ENCODE measurements around the gene RPAP2. TPM values are rescaled to one million over a fixed set of nuclear protein-coding genes. Genes with fewer than 3 reads are reported as not detected.

Gene RPAP2
- total RNA-seq, 1 experiment from 2014 or later, result 28.1 TPM

- H3K4me1 ChIP-seq (ENCODE audit: control insufficient read depth in 1 of 2, insufficient read depth in 2 of 2, low read length in 2 of 2), result no peaks in the 10 kb centered on the region
- no peaks in the 10 kb centered on the region for H3K9me2 ChIP-seq (ENCODE audit: insufficient read depth)
- TF ChIP-seq ELF1 (IDR thresholded peaks at IDR 0.05; ENCODE audit: borderline replicate concordance, low read depth) (no peak), FOSL1 (IDR thresholded peaks at IDR 0.05; ENCODE audit: low read depth) (no peak), EGR1 (IDR thresholded peaks at IDR 0.05; ENCODE audit: low read depth) (no peak), ZNF274 (IDR thresholded peaks at IDR 0.05; ENCODE audit: low read depth, low read length) (no peak), EZH2phosphoT487 (IDR thresholded peaks at IDR 0.05; ENCODE audit: borderline replicate concordance) (no peak), ZFX (IDR thresholded peaks at IDR 0.05) (no peak)
- ChIA-PET RAD21 (ENCODE audit: low non-redundant PET in 1 of 2, low total read pairs in 2 of 2, uncharacterized antibody in 2 of 2, unreplicated experiment in 2 of 2) (no interaction called here), POLR2A (no interaction called here), CTCF (no interaction called here)
- H3K4me2 ChIP-seq (ENCODE audit: low read length), result no peak overlapping the region
- H3K9ac ChIP-seq (ENCODE audit: low read length), result no peak overlapping the region
- intact Hi-C loops (cut with micrococcal nuclease), result no loop called here
- DNase-seq (ENCODE audit: low read depth, low spot score) (no peak), ATAC-seq (no peak)
- no peaks in the 10 kb centered on the region for H4K20me1 ChIP-seq (ENCODE audit: insufficient read depth)
- H2AFZ ChIP-seq (ENCODE audit: low read depth, low read length, poor library complexity, severe bottlenecking), result no peak overlapping the region
- BruUV-seq (replicated peaks), result no TSS peak
- H3K27ac ChIP-seq (ENCODE audit: low read depth, low read length), result no peak overlapping the region
- H3K4me3 ChIP-seq (replicated peaks in 1 of 2; ENCODE audit: low read depth in 1 of 2, low read length in 2 of 2), result no peak overlapping the region
- no peaks in the 10 kb centered on the region for H3K27me3 ChIP-seq (ENCODE audit: insufficient read depth, low read length)
- H3K79me2 ChIP-seq (ENCODE audit: insufficient read depth, low read length), result no peaks in the 10 kb centered on the region
- H3K9me3 ChIP-seq (ENCODE audit: control insufficient read depth in 1 of 2, insufficient read depth in 1 of 2, low read depth in 1 of 2, low read length in 2 of 2), result no peaks in the 10 kb centered on the region
- H3K36me3 ChIP-seq (ENCODE audit: control insufficient read depth in 1 of 2, insufficient read depth in 2 of 2, low read length in 2 of 2), result peaks cover 0 to 2% of the 10 kb centered on the region in 2 experiments; a peak in 1 of 4 replicates
Observed at GRCh38 chr1:92315766-92316599, 17.1 kb downstream of the RPAP2 start.

DNA sequence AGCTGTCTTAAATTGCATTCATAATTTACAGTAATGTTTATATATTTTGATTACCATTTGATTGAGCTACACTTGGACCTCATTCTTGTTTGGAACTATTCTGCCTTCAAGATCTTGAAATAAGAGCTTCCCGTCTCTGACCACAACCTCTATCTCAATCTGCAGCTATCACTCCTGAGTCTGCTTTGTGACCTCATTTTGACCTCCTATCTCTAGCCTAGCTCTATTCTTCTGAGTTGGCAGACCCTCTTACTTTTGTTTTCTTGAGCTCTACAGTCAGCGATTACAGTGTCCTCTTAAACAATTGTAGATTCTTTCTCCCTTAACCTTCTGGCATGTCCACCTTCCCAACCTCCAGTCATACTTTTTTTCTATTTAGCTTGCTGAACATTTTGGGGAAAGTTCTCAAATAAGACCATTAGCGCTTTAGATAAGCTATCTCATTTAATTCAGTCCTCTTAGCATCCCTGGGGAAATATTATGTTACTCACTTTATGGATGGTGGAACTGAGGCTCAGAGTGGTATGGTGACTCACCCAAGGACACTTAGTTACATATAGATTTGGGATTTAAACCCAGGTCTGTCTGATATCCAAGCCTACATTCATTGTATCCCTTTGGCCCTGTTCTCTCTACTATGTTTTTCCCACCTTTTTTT lies 19.1 kb downstream of the RPAP2 start:
- POLR2A ChIA-PET, result no interaction called here
- no peak for ATAC-seq
- no peaks in the 10 kb centered on the region for H3K9me2 ChIP-seq (ENCODE audit: insufficient read depth)
- TF ChIP-seq JUND (IDR thresholded peaks at IDR 0.05), result no peak
- TF ChIP-seq ZFX (IDR thresholded peaks at IDR 0.05), result no peak
- TF ChIP-seq SRF (IDR thresholded peaks at IDR 0.05; ENCODE audit: low read depth), result no peak
- TF ChIP-seq, protein P1, sequence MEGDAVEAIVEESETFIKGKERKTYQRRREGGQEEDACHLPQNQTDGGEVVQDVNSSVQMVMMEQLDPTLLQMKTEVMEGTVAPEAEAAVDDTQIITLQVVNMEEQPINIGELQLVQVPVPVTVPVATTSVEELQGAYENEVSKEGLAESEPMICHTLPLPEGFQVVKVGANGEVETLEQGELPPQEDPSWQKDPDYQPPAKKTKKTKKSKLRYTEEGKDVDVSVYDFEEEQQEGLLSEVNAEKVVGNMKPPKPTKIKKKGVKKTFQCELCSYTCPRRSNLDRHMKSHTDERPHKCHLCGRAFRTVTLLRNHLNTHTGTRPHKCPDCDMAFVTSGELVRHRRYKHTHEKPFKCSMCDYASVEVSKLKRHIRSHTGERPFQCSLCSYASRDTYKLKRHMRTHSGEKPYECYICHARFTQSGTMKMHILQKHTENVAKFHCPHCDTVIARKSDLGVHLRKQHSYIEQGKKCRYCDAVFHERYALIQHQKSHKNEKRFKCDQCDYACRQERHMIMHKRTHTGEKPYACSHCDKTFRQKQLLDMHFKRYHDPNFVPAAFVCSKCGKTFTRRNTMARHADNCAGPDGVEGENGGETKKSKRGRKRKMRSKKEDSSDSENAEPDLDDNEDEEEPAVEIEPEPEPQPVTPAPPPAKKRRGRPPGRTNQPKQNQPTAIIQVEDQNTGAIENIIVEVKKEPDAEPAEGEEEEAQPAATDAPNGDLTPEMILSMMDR (IDR thresholded peaks at IDR 0.05 in 2 of 3, conservative IDR thresholded peaks at IDR 0.05 in 1 of 3; ENCODE audit: borderline replicate concordance in 1 of 3, insufficient read depth in 1 of 3, low read depth in 2 of 3, low read length in 2 of 3), result no peak
- no peak for TF ChIP-seq ATF3 (IDR thresholded peaks at IDR 0.05)
- TF ChIP-seq SP1 (IDR thresholded peaks at IDR 0.05; ENCODE audit: low read depth), result no peak
- TF ChIP-seq CBX3 (IDR thresholded peaks at IDR 0.05; ENCODE audit: low read depth), result no peak
- no peak for TF ChIP-seq RAD21 (IDR thresholded peaks at IDR 0.05; ENCODE audit: low read depth)
- no peak for TF ChIP-seq EZH2 (IDR thresholded peaks at IDR 0.05)
- no peak for TF ChIP-seq POLR2AphosphoS5 (IDR thresholded peaks at IDR 0.05; ENCODE audit: low read depth, low read length)
- no peak for TF ChIP-seq FOSL1 (IDR thresholded peaks at IDR 0.05; ENCODE audit: low read depth)
- no peak for TF ChIP-seq ELF1 (IDR thresholded peaks at IDR 0.05; ENCODE audit: borderline replicate concordance, low read depth)

More for the DNA sequence above, 19.1 kb downstream of the RPAP2 start:
- Histone ChIP-seq H3K4me1 (ENCODE audit: control insufficient read depth in 1 of 2, insufficient read depth in 2 of 2, low read length in 2 of 2) (no peaks in the 10 kb centered on the region), H3K27me3 (ENCODE audit: insufficient read depth, low read length) (no peaks in the 10 kb centered on the region), H4K20me1 (ENCODE audit: insufficient read depth) (no peaks in the 10 kb centered on the region), H3K9me3 (ENCODE audit: control insufficient read depth in 1 of 2, insufficient read depth in 1 of 2, low read depth in 1 of 2, low read length in 2 of 2) (no peaks in the 10 kb centered on the region), H3K36me3 (ENCODE audit: control insufficient read depth in 1 of 2, insufficient read depth in 2 of 2, low read length in 2 of 2) (peaks cover 0 to 2% of the 10 kb centered on the region in 2 experiments; a peak in 1 of 4 replicates), H3K9ac (ENCODE audit: low read length) (no peak overlapping the region), H3K4me2 (ENCODE audit: low read length) (no peak overlapping the region), H3K4me3 (replicated peaks in 1 of 2; ENCODE audit: low read depth in 1 of 2, low read length in 2 of 2) (no peak overlapping the region), H2AFZ (ENCODE audit: low read depth, low read length, poor library complexity, severe bottlenecking) (no peak overlapping the region), H3K79me2 (ENCODE audit: insufficient read depth, low read length) (no peaks in the 10 kb centered on the region), H3K27ac (ENCODE audit: low read depth, low read length) (no peak overlapping the region)
- CTCF ChIA-PET, result interaction anchor here (1.8 kb wide), 1 partner anchor 8 kb away, joined by 8 read pairs; no protein-coding TSS in a partner anchor
- intact Hi-C loops (cut with micrococcal nuclease), result no loop called here
- RAD21 ChIA-PET (ENCODE audit: low non-redundant PET in 1 of 2, low total read pairs in 2 of 2, uncharacterized antibody in 2 of 2, unreplicated experiment in 2 of 2), result no interaction called here
- no peak for DNase-seq (ENCODE audit: low read depth, low spot score)
- no TSS peak for BruUV-seq (replicated peaks)
